ENCODE data around the gene YY1. TPM values are rescaled to one million over a fixed set of nuclear protein-coding genes. Genes with fewer than 3 reads are reported as not detected.

Gene YY1
- polyA plus RNA-seq, 1 experiment: 15.7 TPM

Small RNA genes within 50 kb of the gene (small RNA-seq; reads per million reads assigned to genes)
- gene MIR345 (ENCODE audit: insufficient read length, low read depth, low replicate concordance) (14.5 reads per million, percentile 80 among the genes with 10 or more reads in this experiment), gene RN7SL523P (ENCODE audit: insufficient read length, low read depth, low replicate concordance) (not detected)

Other genes with a start within 250 kb of the YY1 start
- 14.2 and 18.6 TPM in 2 replicates for gene EVL, start 173.7 kb upstream of the YY1 start, polyA plus RNA-seq (2011; rRNA removed)
- gene DEGS2, start 79.5 kb upstream of the YY1 start, polyA plus RNA-seq (2011; rRNA removed): not detected in 2 replicates
- 12.5 and 16.4 TPM in 2 replicates for gene SLC25A29, start 67.3 kb downstream of the YY1 start, polyA plus RNA-seq (2011; rRNA removed)
- gene SLC25A47, start 84.2 kb downstream of the YY1 start, polyA plus RNA-seq (2011; rRNA removed): not detected in 2 replicates
- gene WDR25, start 137.3 kb downstream of the YY1 start, polyA plus RNA-seq (2011; rRNA removed): 18.2 and 27.4 TPM in 2 replicates